ENCODE results near the gene ADAM19.

- TF ChIP-seq CTCF (conservative IDR thresholded peaks at IDR 0.05; ENCODE audit: low read depth, low read length) (no peak), RFX5 (IDR thresholded peaks at IDR 0.05; ENCODE audit: low read depth, low read length) (no peak), FOS (IDR thresholded peaks at IDR 0.05; ENCODE audit: low read depth, low read length) (no peak), SMC3 (IDR thresholded peaks at IDR 0.05; ENCODE audit: low read depth, low read length) (no peak), POLR2A (IDR thresholded peaks at IDR 0.05; ENCODE audit: low read depth, low read length) (no peak), MAZ (IDR thresholded peaks at IDR 0.05; ENCODE audit: borderline replicate concordance, low read depth, low read length) (no peak), BHLHE40 (IDR thresholded peaks at IDR 0.05; ENCODE audit: low read depth, low read length) (no peak), RAD21 (IDR thresholded peaks at IDR 0.05; ENCODE audit: low read length) (no peak), RCOR1 (IDR thresholded peaks at IDR 0.05; ENCODE audit: insufficient replicate concordance, low read length) (no peak), CEBPB (IDR thresholded peaks at IDR 0.05; ENCODE audit: low read depth, low read length) (no peak), USF2 (IDR thresholded peaks at IDR 0.05; ENCODE audit: low read depth, low read length) (no peak), NFE2L2 (IDR thresholded peaks at IDR 0.05; ENCODE audit: low read depth, low read length) (no peak), MAFK (IDR thresholded peaks at IDR 0.05; ENCODE audit: low read depth, low read length) (no peak)
Observed at GRCh38 chr5:157456301-157456700, 119.3 kb downstream of the ADAM19 start.
